22Rv1 (cell line): ENCODE measurements around the gene CLEC4G.

Source experiments
- ZFX ChIP-seq: fragments of 450-650 bp; IDR thresholded peaks from 2 replicates; pipeline ENCODE4 v1.6.1; 2017; ENCODE audit warnings: antibody characterized with exemption, borderline replicate concordance
- TF ChIP-seq, protein P1 (sequence below): fragments of 450-650 bp; IDR thresholded peaks from 2 replicates; pipeline ENCODE4 v1.5.1; 2017; ENCODE audit warnings: mild to moderate bottlenecking

DNA sequence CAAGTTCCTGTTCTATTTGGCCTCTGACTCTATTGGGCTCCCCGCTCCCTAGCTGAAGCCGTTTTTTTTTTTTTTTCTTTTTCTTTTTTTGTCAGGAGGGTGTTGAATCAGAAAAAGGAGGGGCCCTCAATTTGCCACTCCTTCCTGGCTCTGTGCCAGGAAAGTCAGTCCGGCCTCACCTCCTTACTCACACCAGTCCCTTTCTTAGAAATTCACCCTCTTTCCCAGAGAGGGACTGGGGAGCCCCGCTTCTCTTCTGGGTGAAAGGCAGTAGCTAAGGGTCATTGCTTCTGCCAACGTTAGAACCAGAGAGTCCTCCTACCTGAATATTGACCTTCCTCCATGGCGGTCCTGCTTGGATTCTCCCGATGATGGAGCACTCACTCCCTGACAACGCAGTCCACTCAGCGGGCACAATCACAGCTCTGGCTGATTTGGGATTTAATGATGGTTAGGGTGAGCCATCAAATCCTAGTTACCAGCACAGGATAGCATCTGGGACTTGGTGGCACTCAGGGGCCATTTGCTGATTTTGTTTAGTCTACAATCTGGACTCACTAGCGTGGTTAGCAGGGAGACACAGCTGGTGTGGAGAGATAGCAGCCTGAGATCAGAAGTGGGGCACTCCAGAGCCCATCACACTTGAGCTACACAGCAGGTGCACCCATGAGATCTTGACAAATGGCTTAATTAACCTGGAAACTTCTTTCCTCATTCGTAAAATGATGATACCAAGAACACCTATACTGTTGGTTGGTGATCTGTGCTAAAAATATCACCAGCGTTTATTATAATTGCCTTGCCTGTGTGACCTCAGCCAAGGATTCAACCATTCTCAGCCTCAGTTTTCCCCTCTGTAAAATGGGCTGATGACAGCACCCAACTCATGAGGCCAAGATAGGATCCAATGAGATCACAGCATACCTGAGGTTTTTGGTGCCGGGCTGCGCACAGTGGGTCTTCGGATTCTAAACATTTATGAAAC, 32.2 kb downstream of the CLEC4G start:
- TF ChIP-seq, protein P1, sequence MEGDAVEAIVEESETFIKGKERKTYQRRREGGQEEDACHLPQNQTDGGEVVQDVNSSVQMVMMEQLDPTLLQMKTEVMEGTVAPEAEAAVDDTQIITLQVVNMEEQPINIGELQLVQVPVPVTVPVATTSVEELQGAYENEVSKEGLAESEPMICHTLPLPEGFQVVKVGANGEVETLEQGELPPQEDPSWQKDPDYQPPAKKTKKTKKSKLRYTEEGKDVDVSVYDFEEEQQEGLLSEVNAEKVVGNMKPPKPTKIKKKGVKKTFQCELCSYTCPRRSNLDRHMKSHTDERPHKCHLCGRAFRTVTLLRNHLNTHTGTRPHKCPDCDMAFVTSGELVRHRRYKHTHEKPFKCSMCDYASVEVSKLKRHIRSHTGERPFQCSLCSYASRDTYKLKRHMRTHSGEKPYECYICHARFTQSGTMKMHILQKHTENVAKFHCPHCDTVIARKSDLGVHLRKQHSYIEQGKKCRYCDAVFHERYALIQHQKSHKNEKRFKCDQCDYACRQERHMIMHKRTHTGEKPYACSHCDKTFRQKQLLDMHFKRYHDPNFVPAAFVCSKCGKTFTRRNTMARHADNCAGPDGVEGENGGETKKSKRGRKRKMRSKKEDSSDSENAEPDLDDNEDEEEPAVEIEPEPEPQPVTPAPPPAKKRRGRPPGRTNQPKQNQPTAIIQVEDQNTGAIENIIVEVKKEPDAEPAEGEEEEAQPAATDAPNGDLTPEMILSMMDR, result no peak
- TF ChIP-seq ZFX, result no peak
